Left ventricle myocardium superior (tissue), 1 donor: ENCODE data around the gene BATF3. TPM values are rescaled to one million over a fixed set of nuclear protein-coding genes. Genes with fewer than 3 reads are reported as not detected.
A peak's percentile ranks its signal among the peaks of the same experiment; 100 is the strongest.
"Not testable (repeated sequence)": the region's sequence is repeated elsewhere in the genome, so short reads cannot be mapped to it uniquely, and the experiment has no call there.

ENCODE experiments used
- ATAC-seq: fragments of 200-7000 bp; cut with Tn5 transposase; one replicate; pipeline ENCODE4 v1.9.1; 2020; ENCODE audit warnings: mild to moderate bottlenecking, moderate library complexity
- DNase-seq: peaks from one replicate; pipeline ENCODE4 v3.0.0-alpha.2; 2020
- intact Hi-C: fragments of 100-400 bp; cut with micrococcal nuclease; formaldehyde crosslinking; loops from one replicate; pipeline ENCODE4 v1.11.0; 2022
- total RNA-seq: library from RNA; stranded (reverse); fragmentation: NEBNext Ultra II Directional; extraction: Animal tissue kit (Norgen Biotek cat#: 25700); gene quantifications from one replicate; pipeline ENCODE4 v1.2.1, GENCODE V29; 2021
- donor health status: DM: no; HTN: yes; CAD: no; lungs with severe emphysema.

The BATF3 gene
- total RNA-seq, 1 donor from 2014 or later, result 1.6 TPM

- intact Hi-C loops, result loop anchor here (10.0 kb wide), 1 partner anchor 106 kb away; no protein-coding TSS in a partner anchor
- ATAC-seq (no peak), DNase-seq (no peak)
These were observed 30.5 kb downstream of the BATF3 start for GRCh38 chr1:212669102-212669501.

GRCh38 chr1:212668477-212668876, 31.2 kb downstream of the BATF3 start:
- ATAC-seq (no peak), DNase-seq (no peak)
- intact Hi-C loops, result loop anchor here (10.0 kb wide), 1 partner anchor 106 kb away; no protein-coding TSS in a partner anchor

- peak; percentile 59 for ATAC-seq
- intact Hi-C loops, result loop anchor here (10.0 kb wide), 1 partner anchor 107 kb away; no protein-coding TSS in a partner anchor
- DNase-seq, result peak; percentile 44
These were observed 32.2 kb downstream of the BATF3 start for GRCh38 chr1:212667223-212668139.

- ATAC-seq (no peak), DNase-seq (no peak)
- intact Hi-C loops, result loop anchor here (10.0 kb wide), 1 partner anchor 109 kb away; no protein-coding TSS in a partner anchor
These were observed 33.4 kb downstream of the BATF3 start for GRCh38 chr1:212666116-212666775.

GRCh38 chr1:212665241-212666115, 34.2 kb downstream of the BATF3 start:
- ATAC-seq (peak; percentile 98), DNase-seq (peak; percentile 90)
- intact Hi-C loops, result loop anchor here (10.0 kb wide), 1 partner anchor 109 kb away; no protein-coding TSS in a partner anchor

- DNase-seq (no peak), ATAC-seq (no peak)
- intact Hi-C loops, result loop anchor here (10.0 kb wide), 1 partner anchor 110 kb away; no protein-coding TSS in a partner anchor
These were observed 35.0 kb downstream of the BATF3 start for GRCh38 chr1:212664409-212665199.

GRCh38 chr1:212658250-212658649, 41.4 kb downstream of the BATF3 start:
- intact Hi-C loops, DNase-seq, ATAC-seq: not testable (repeated sequence)

- DNase-seq (no peak), ATAC-seq (no peak)
- intact Hi-C loops, result no loop called here
These were observed 42.9 kb downstream of the BATF3 start for GRCh38 chr1:212656730-212657129.

- ATAC-seq, result no peak
- intact Hi-C loops, result no loop called here
- no peak for DNase-seq
These were observed 43.8 kb downstream of the BATF3 start for GRCh38 chr1:212655668-212656440.

- no peak for ATAC-seq
- intact Hi-C loops, result no loop called here
- no peak for DNase-seq
These were observed 47.0 kb downstream of the BATF3 start for GRCh38 chr1:212652609-212653008.

GRCh38 chr1:212651977-212652376, 47.7 kb downstream of the BATF3 start:
- intact Hi-C loops, result no loop called here
- no peak for DNase-seq
- no peak for ATAC-seq

GRCh38 chr1:212651521-212651920, 48.1 kb downstream of the BATF3 start:
- ATAC-seq (peak; percentile 43), DNase-seq (no peak)
- intact Hi-C loops, result no loop called here

- no peak for ATAC-seq
- no peak for DNase-seq
- intact Hi-C loops, result no loop called here
These were observed 49.4 kb downstream of the BATF3 start for GRCh38 chr1:212650228-212650627.

GRCh38 chr1:212649020-212649419, 50.6 kb downstream of the BATF3 start:
- ATAC-seq (no peak), DNase-seq (no peak)
- intact Hi-C loops, result no loop called here

GRCh38 chr1:212648431-212648830, 51.2 kb downstream of the BATF3 start:
- intact Hi-C loops, result no loop called here
- DNase-seq (no peak), ATAC-seq (no peak)

GRCh38 chr1:212647004-212647403, 52.6 kb downstream of the BATF3 start:
- DNase-seq (no peak), ATAC-seq (no peak)
- intact Hi-C loops, result no loop called here

GRCh38 chr1:212646588-212646987, 53.1 kb downstream of the BATF3 start:
- DNase-seq (no peak), ATAC-seq (no peak)
- intact Hi-C loops, result no loop called here
